Heart left ventricle (tissue), 13 donors: ENCODE measurements around the gene TMEM139.

ENCODE experiments used
- CTCF ChIP-seq, 12 donors: fragments of 200-600 bp; sonication (generic) in 4 of 12; IDR thresholded peaks; one replicate each; pipeline versions ENCODE4 v1.5.0 to v1.8.0; 2018 to 2022; ENCODE audit warnings: antibody characterized with exemption in 12 of 12, mild to moderate bottlenecking in 5 of 12
- POLR2A ChIP-seq, 2 donors: fragments of 450-650 bp; IDR thresholded peaks; one replicate each; pipeline ENCODE4 v1.6.1; 2017; ENCODE audit warnings: antibody characterized with exemption in 2 of 2, mild to moderate bottlenecking in 2 of 2, moderate library complexity in 2 of 2
- donor health status: ischemic (EF 13 %, LVEDD 7.1; RV severe dilation, severe dysfunction).
- donor health status: DM: no; HTN: yes; CAD: no.
- donor health status: DM: no; HTN: no; CAD: no.
- donor health status: ischemic (EF 25% LVEDD 6.9; RV normal size, moderate dysfunction).
- donor health status: ischemic (EF 25% LVEDD 5.7; RV mildly dilated, moderate dysfunction).
- donor health status: ischemic (EF 35%, LVEDD 5.7; RV mildly dilated, moderate dysfunction).
- donor health status: nonischemic (EF 11% LVEDD 7.7; RV severe dilation, severe dysfunction).
- donor health status: DM: yes; HTN: yes; CAD: no.
- donor health status: PGD.
- donor health status: ischemic (EF 29% LVEDD 5.4; RV normal size, mild dysfunction).
- donor health status: nonischemic (EF 23%, LVEDD 6.1; RV moderate dilation, normal function).

GRCh38 chr7:143337216-143337615 lies 52.5 kb downstream of the TMEM139 start:
- no peak for TF ChIP-seq CTCF (IDR thresholded peaks at IDR 0.05)
- no peak for TF ChIP-seq POLR2A (IDR thresholded peaks at IDR 0.05)
